Cardiac fibroblast (primary cell): ENCODE measurements around the gene GPR158.
A peak's percentile ranks its signal among the peaks of the same experiment; 100 is the strongest.

ENCODE experiments used
- DNase-seq, 2 donors: peaks; one replicate each; pipeline versions ENCODE4 v3.0.0 to v3.0.0-alpha.2; 2010; ENCODE audit warnings: low read depth in 2 of 2
- H3K4me3 ChIP-seq, 2 donors: replicated peaks in 1 of 2; 1 replicate in 1 of 2; 2 replicates in 1 of 2; pipeline ENCODE4 v1.5.1; 2011; ENCODE audit warnings: low read depth in 2 of 2, low read length in 2 of 2, mild to moderate bottlenecking in 2 of 2, moderate library complexity in 1 of 2
- TF ChIP-seq, protein P1 (sequence below): IDR thresholded peaks from one replicate; pipeline ENCODE4 v1.5.1; 2011; ENCODE audit warnings: low read depth, mild to moderate bottlenecking, low read length, inconsistent platforms

The GPR158 gene

GRCh38 chr10:25174461-25175230 lies at the start of gene GPR158:
TSS of gene GPR158 (plus strand) at chr10:25175001. CDS start at chr10:25175421, 420 bp downstream.
- peak within 1 kb of the TSS; percentile 56 to 75 for H3K4me3 ChIP-seq
- DNase-seq: peak; percentile 94 to 99

DNA sequence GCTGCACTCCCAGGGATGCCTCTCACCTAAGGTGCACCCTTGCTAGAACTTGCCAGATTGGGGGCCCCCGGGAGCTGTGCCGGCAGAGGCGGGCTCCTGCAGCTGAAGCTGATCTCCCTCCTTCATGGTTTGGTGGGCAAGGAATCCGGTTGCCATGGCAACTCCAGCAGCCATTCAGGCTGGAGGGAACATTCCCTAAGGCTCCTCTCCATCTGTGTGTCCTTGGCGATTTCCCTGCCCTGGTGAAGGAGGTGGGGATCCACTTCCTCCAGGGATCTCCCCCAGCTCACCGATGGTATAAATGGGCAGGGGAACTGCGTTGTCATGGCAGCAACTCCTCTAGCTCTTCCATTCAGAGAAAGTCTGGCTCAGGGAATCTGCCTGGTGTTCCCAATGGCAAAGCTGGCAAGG lies 49.6 kb upstream of the GPR158 start:
- TF ChIP-seq, protein P1, sequence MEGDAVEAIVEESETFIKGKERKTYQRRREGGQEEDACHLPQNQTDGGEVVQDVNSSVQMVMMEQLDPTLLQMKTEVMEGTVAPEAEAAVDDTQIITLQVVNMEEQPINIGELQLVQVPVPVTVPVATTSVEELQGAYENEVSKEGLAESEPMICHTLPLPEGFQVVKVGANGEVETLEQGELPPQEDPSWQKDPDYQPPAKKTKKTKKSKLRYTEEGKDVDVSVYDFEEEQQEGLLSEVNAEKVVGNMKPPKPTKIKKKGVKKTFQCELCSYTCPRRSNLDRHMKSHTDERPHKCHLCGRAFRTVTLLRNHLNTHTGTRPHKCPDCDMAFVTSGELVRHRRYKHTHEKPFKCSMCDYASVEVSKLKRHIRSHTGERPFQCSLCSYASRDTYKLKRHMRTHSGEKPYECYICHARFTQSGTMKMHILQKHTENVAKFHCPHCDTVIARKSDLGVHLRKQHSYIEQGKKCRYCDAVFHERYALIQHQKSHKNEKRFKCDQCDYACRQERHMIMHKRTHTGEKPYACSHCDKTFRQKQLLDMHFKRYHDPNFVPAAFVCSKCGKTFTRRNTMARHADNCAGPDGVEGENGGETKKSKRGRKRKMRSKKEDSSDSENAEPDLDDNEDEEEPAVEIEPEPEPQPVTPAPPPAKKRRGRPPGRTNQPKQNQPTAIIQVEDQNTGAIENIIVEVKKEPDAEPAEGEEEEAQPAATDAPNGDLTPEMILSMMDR: no peak
- no peak overlapping the region for H3K4me3 ChIP-seq
- no peak for DNase-seq

More at GRCh38 chr10:25174461-25175230, at the start of gene GPR158:
- TF ChIP-seq, protein P1: no peak

DNA sequence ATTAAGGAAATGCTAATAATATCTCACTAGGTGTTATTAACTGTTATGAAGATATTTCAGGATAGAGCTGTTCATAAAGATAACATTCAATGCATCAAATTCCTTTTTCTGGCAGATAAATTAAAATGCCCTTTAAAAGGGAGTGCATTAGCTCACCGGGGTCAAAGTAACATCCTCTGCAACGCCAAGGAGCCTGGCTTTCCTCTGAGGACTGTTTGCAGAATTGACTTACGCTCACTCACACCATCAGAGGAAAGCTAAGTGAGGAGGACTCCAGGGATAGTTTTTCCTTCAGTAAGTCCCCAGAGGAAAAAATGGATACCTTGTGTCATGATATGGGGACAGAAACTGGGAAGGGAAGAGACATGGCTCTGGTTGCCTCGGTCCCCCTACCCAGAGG lies 45.2 kb upstream of the GPR158 start:
- DNase-seq: no peak
- TF ChIP-seq, protein P1: no peak
- H3K4me3 ChIP-seq: no peak overlapping the region

- TF ChIP-seq, protein P1: no peak
- DNase-seq: peak; percentile 45 to 77
These were observed 43.9 kb upstream of the GPR158 start for GRCh38 chr10:25130906-25131305.

DNA sequence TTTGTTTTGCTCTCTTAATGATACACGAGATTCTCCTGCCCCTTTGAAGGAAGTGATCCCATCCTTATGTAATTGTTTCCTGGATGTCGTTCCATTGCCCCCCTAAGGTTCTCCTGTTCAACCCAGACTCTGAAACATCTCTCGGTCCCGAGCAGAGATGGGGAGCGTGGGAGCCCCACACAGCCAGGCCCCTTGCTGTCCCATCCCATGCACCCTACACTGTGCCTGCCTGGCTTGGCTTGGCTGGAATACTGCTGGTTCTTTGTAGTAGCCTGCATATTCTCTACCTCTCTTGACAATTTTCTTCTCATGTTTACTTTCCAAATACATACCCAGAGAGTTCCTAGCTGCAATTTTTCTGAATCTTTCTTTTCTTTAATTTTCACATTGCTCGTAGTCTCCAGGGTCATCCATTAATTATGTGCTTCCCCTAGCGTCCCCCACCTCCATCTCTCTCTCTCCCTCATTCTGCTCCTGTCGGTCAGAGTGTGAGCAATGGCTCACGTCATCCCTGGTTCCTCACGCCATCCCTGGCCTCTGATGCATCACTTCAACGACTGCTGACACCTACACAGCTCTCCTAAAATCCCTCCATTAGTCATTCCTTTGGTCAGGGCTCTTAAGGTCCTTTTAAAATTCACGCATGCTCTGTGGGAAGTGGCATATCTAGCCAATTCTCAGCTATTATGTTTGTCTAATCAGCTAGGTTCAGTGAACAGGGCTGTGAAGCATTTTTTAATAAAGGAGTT lies 32.5 kb upstream of the GPR158 start:
- DNase-seq: peak in 1 of 2 donors; percentile 26
- H3K4me3 ChIP-seq: no peak overlapping the region
- TF ChIP-seq, protein P1: no peak

More at GRCh38 chr10:25130906-25131305, 43.9 kb upstream of the GPR158 start:
- H3K4me3 ChIP-seq: no peak overlapping the region

DNA sequence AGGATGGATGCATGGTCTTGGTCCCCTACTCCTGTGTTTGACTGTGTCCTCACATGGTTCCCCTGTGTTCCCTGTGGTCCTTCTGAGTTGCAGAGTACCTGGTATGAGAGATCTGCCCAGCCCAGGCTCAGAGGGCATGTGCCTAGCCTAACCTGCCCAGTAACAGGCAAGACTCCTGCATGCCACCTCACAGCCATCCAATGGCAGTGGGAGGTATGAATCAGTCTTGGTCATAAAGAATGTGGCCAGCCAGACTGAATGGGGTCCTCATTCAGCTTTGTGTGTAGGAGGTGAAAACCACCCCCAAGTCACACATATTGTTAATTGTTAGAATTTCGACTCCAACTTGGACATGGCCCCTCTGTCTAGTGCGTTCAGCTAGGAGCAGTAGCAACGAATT lies 17.2 kb upstream of the GPR158 start:
- DNase-seq: no peak
- H3K4me3 ChIP-seq: no peak overlapping the region
- TF ChIP-seq, protein P1: no peak
